Type B pancreatic cell (in vitro differentiated cells): ENCODE measurements around the gene PIK3AP1. TPM values are rescaled to one million over a fixed set of nuclear protein-coding genes. Genes with fewer than 3 reads are reported as not detected.

Source experiments
- DNase-seq: peaks from one replicate; pipeline ENCODE4 v3.0.0; 2021; ENCODE audit warnings: mixed read lengths; ENCODE audit not compliant: unreplicated experiment; ENCODE audit errors: extremely low spot score
- H3K27ac Mint-ChIP-seq: 2 replicates; pipeline ENCODE4 v1.8.0; 2021; ENCODE audit warnings: mild to moderate bottlenecking, mixed read lengths
- H3K27me3 Mint-ChIP-seq: 2 replicates; pipeline ENCODE4 v1.8.0; 2021; ENCODE audit warnings: mixed read lengths
- H3K36me3 Mint-ChIP-seq: 2 replicates; pipeline ENCODE4 v1.8.0; 2021; ENCODE audit warnings: mixed read lengths
- H3K4me1 Mint-ChIP-seq: one replicate; pipeline ENCODE4 v1.8.0; 2021; ENCODE audit warnings: mixed read lengths; ENCODE audit not compliant: unreplicated experiment
- H3K4me3 Mint-ChIP-seq: 2 replicates; pipeline ENCODE4 v1.8.0; 2021; ENCODE audit warnings: mild to moderate bottlenecking, mixed read lengths
- H3K9me3 Mint-ChIP-seq: 2 replicates; pipeline ENCODE4 v1.8.0; 2021; ENCODE audit warnings: mixed read lengths
- CTCF ChIP-seq: fragments of 200-600 bp; sonication (generic); conservative IDR thresholded peaks from 2 replicates; pipeline ENCODE4 v1.5.0; 2021; ENCODE audit warnings: antibody characterized with exemption, mild to moderate bottlenecking
- total RNA-seq: library from RNA; stranded (reverse); gene quantifications from 2 replicates; pipeline ENCODE4 v1.2.1, GENCODE V29; 2021; ENCODE audit warnings: low replicate concordance

The PIK3AP1 gene
- total RNA-seq, 1 donor from 2014 or later: 3.5 TPM

DNA sequence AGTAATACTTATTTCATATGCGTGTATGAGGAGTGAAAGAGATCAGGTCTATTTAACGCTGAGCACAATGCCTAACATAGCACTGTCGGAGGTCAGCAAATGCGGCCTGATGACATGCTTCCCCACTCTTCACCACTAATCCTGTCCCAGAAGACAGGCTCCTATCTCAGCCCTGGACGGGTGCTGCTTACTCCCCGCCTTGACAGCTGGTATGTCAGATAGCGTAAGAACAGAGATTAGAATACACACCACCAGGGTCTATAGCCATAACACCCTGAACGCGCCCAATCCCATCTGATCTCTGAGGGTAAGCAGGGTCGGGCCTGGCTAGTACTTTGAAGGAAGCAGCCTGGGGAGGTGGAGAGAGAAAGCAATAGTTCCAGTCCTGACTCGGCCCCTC, 101.2 kb downstream of the PIK3AP1 start:
- no peak for DNase-seq
- Mint-ChIP-seq H3K27ac (no peak overlapping the region), H3K4me3 (no peak overlapping the region), H3K27me3 (no peaks in the 10 kb centered on the region), H3K36me3 (no peaks in the 10 kb centered on the region), H3K9me3 (no peaks in the 10 kb centered on the region), H3K4me1 (peaks cover 9% of the 10 kb centered on the region)
- TF ChIP-seq CTCF: no peak

DNA sequence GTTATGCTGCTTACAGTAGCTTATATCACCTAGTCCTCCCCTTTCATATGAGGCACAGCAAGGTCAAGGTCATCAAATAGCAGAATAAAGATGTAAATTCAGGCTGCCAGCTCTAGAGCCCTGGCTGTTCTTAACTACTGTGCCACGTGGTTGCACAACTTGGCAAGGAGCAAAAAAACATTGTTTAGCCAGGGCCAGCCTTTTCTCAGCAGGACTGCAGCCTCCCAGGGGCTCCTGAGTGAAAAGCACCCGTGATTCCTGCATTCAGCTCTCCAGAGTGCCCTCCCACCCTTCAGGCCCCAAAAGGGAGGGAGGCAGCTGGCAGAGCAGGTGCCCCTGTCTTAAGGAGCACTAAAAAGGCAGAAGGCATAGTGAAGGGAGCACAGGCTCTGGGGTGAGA, 101.7 kb downstream of the PIK3AP1 start:
- Mint-ChIP-seq H3K9me3 (no peaks in the 10 kb centered on the region), H3K27me3 (no peaks in the 10 kb centered on the region), H3K27ac (no peak overlapping the region), H3K4me3 (no peak overlapping the region), H3K36me3 (no peaks in the 10 kb centered on the region), H3K4me1 (peaks cover 10% of the 10 kb centered on the region)
- no peak for DNase-seq
- no peak for TF ChIP-seq CTCF

GRCh38 chr10:96616961-96617360, 103.4 kb downstream of the PIK3AP1 start:
- DNase-seq: no peak
- no peak overlapping the region for H3K27ac Mint-ChIP-seq
- no peak for TF ChIP-seq CTCF
- H3K4me1 Mint-ChIP-seq: peaks cover 17% of the 10 kb centered on the region
- no peaks in the 10 kb centered on the region for H3K9me3 Mint-ChIP-seq
- no peaks in the 10 kb centered on the region for H3K27me3 Mint-ChIP-seq
- no peak overlapping the region for H3K4me3 Mint-ChIP-seq
- H3K36me3 Mint-ChIP-seq: no peaks in the 10 kb centered on the region

GRCh38 chr10:96614515-96614914, 105.8 kb downstream of the PIK3AP1 start:
- no peak for TF ChIP-seq CTCF
- Mint-ChIP-seq H3K4me1 (peaks cover 23% of the 10 kb centered on the region), H3K36me3 (no peaks in the 10 kb centered on the region), H3K4me3 (no peak overlapping the region), H3K27ac (peak overlapping the region; percentile 11), H3K27me3 (no peaks in the 10 kb centered on the region), H3K9me3 (no peaks in the 10 kb centered on the region)
- no peak for DNase-seq

GRCh38 chr10:96613576-96613975, 106.7 kb downstream of the PIK3AP1 start:
- Mint-ChIP-seq H3K27ac (no peak overlapping the region), H3K36me3 (no peaks in the 10 kb centered on the region), H3K9me3 (no peaks in the 10 kb centered on the region), H3K4me1 (peaks cover 23% of the 10 kb centered on the region), H3K4me3 (no peak overlapping the region), H3K27me3 (no peaks in the 10 kb centered on the region)
- no peak for DNase-seq
- TF ChIP-seq CTCF: no peak
